Astrocyte (in vitro differentiated cells and primary cell): ENCODE measurements around the gene CCL8. TPM values are rescaled to one million over a fixed set of nuclear protein-coding genes. Genes with fewer than 3 reads are reported as not detected.

ENCODE experiments used
- DNase-seq: peaks from one replicate; pipeline ENCODE4 v3.0.0-alpha.2; 2010; ENCODE audit warnings: low read depth
- FAIRE-seq: peaks from 2 replicates; lab custom pipeline; 2011; peaks lifted over from hg19 to GRCh38; lab: Jason Lieb, UNC
- H2AFZ ChIP-seq: 2 replicates; pipeline ENCODE4 v1.6.0; 2012; ENCODE audit warnings: low read depth, low read length, inconsistent platforms
- H3K27ac ChIP-seq: 2 replicates; pipeline ENCODE4 v1.5.1; 2011; ENCODE audit warnings: low read depth, low read length, inconsistent platforms
- H3K27me3 ChIP-seq: 2 replicates; pipeline ENCODE4 v1.6.0; 2011; ENCODE audit warnings: low read length, inconsistent platforms; ENCODE audit not compliant: insufficient read depth
- H3K36me3 ChIP-seq: 2 replicates; pipeline ENCODE4 v1.5.1; 2011; ENCODE audit warnings: low read length, inconsistent platforms; ENCODE audit not compliant: insufficient read depth
- H3K4me1 ChIP-seq: 2 replicates; pipeline ENCODE4 v1.5.1; 2011; ENCODE audit warnings: low read length, inconsistent platforms; ENCODE audit not compliant: insufficient read depth
- H3K4me2 ChIP-seq: 2 replicates; pipeline ENCODE4 v1.6.0; 2012; ENCODE audit warnings: low read length, inconsistent platforms
- H3K4me3 ChIP-seq: 2 replicates; pipeline ENCODE4 v1.5.1; 2011; ENCODE audit warnings: low read depth, mild to moderate bottlenecking, low read length, inconsistent platforms; ENCODE audit not compliant: insufficient read depth
- H3K79me2 ChIP-seq: 2 replicates; pipeline ENCODE4 v1.6.0; 2012; ENCODE audit warnings: mild to moderate bottlenecking, low read length, inconsistent platforms; ENCODE audit not compliant: insufficient read depth
- H3K9ac ChIP-seq: 2 replicates; pipeline ENCODE4 v1.6.0; 2012; ENCODE audit warnings: mild to moderate bottlenecking, low read length, inconsistent platforms
- H3K9me3 ChIP-seq: 2 replicates; pipeline ENCODE4 v1.5.1; 2012; ENCODE audit warnings: low read depth, mild to moderate bottlenecking, low read length, inconsistent platforms; ENCODE audit not compliant: insufficient read depth
- H4K20me1 ChIP-seq: 2 replicates; pipeline ENCODE4 v1.6.0; 2012; ENCODE audit warnings: low read length, inconsistent platforms; ENCODE audit not compliant: insufficient read depth
- H3K27ac Mint-ChIP-seq: one replicate; pipeline ENCODE4 v1.8.0; 2021; ENCODE audit warnings: mild to moderate bottlenecking, mixed read lengths; ENCODE audit not compliant: unreplicated experiment
- H3K27me3 Mint-ChIP-seq: one replicate; pipeline ENCODE4 v1.8.0; 2021; ENCODE audit warnings: low read depth, mixed read lengths; ENCODE audit not compliant: unreplicated experiment
- H3K36me3 Mint-ChIP-seq: one replicate; pipeline ENCODE4 v1.8.0; 2021; ENCODE audit warnings: low read depth, mixed read lengths; ENCODE audit not compliant: unreplicated experiment
- H3K4me1 Mint-ChIP-seq: one replicate; pipeline ENCODE4 v1.8.0; 2021; ENCODE audit warnings: low read depth, mixed read lengths; ENCODE audit not compliant: unreplicated experiment
- H3K4me3 Mint-ChIP-seq: one replicate; pipeline ENCODE4 v1.8.0; 2021; ENCODE audit warnings: mild to moderate bottlenecking, moderate library complexity, mixed read lengths; ENCODE audit not compliant: unreplicated experiment
- H3K9me3 Mint-ChIP-seq: one replicate; pipeline ENCODE4 v1.8.0; 2021; ENCODE audit warnings: mild to moderate bottlenecking, mixed read lengths; ENCODE audit not compliant: unreplicated experiment
- EZH2 ChIP-seq: IDR thresholded peaks from 2 replicates; pipeline ENCODE4 v1.6.1; 2012; ENCODE audit warnings: mild to moderate bottlenecking, low read length, inconsistent platforms; ENCODE audit not compliant: insufficient read depth
- total RNA-seq: library from RNA; stranded (reverse); gene quantifications from 2 replicates; pipeline ENCODE4 v1.2.1, GENCODE V29; 2021
- TF ChIP-seq, protein P1 (sequence below): IDR thresholded peaks from 2 replicates; pipeline ENCODE4 v1.5.1; 2011; ENCODE audit warnings: low read depth, mild to moderate bottlenecking, inconsistent platforms, low read length, moderate library complexity; ENCODE audit not compliant: insufficient read depth

Gene CCL8
- total RNA-seq, 1 donor from 2014 or later, result not detected

DNA sequence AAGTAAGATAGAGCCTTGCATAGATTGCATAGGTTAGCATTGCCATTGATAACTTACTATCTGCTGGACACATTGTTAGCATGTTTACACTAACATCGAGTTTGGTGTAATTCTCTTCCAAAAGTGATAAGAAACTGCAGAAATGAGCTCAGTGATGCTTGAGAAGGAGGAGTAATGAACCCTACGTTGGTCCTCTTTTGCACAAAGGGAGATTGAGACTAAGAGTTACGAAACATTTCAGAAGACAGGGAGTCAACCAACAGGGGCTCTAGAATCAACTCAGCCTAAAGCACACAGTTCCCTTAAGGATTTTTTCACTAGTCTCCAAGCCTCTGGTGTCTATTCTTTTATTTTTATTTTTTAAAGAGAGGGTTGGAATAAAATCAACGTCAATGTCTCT, 42.4 kb upstream of the CCL8 start:
- no peak overlapping the region for H2AFZ ChIP-seq
- no peaks in the 10 kb centered on the region for H3K79me2 ChIP-seq
- H3K36me3 Mint-ChIP-seq, result no peaks in the 10 kb centered on the region
- H3K36me3 ChIP-seq, result no peaks in the 10 kb centered on the region
- no peak overlapping the region for H3K4me2 ChIP-seq
- H3K27me3 Mint-ChIP-seq, result peaks cover 1% of the 10 kb centered on the region
- no peak overlapping the region for H3K4me3 ChIP-seq
- no peak overlapping the region for H3K27ac Mint-ChIP-seq
- TF ChIP-seq, protein P1, sequence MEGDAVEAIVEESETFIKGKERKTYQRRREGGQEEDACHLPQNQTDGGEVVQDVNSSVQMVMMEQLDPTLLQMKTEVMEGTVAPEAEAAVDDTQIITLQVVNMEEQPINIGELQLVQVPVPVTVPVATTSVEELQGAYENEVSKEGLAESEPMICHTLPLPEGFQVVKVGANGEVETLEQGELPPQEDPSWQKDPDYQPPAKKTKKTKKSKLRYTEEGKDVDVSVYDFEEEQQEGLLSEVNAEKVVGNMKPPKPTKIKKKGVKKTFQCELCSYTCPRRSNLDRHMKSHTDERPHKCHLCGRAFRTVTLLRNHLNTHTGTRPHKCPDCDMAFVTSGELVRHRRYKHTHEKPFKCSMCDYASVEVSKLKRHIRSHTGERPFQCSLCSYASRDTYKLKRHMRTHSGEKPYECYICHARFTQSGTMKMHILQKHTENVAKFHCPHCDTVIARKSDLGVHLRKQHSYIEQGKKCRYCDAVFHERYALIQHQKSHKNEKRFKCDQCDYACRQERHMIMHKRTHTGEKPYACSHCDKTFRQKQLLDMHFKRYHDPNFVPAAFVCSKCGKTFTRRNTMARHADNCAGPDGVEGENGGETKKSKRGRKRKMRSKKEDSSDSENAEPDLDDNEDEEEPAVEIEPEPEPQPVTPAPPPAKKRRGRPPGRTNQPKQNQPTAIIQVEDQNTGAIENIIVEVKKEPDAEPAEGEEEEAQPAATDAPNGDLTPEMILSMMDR, result no peak
- TF ChIP-seq EZH2, result no peak
- peaks cover 4% of the 10 kb centered on the region for H3K4me1 Mint-ChIP-seq
- peaks cover 3% of the 10 kb centered on the region for H3K9me3 Mint-ChIP-seq
- DNase-seq (no peak), FAIRE-seq (no peak)
- H3K9ac ChIP-seq, result no peak overlapping the region
- H4K20me1 ChIP-seq, result no peaks in the 10 kb centered on the region
- no peak overlapping the region for H3K27ac ChIP-seq
- peaks cover 3% of the 10 kb centered on the region for H3K4me1 ChIP-seq
- peaks cover 2% of the 10 kb centered on the region for H3K27me3 ChIP-seq
- H3K9me3 ChIP-seq, result no peaks in the 10 kb centered on the region
- no peak overlapping the region for H3K4me3 Mint-ChIP-seq

DNA sequence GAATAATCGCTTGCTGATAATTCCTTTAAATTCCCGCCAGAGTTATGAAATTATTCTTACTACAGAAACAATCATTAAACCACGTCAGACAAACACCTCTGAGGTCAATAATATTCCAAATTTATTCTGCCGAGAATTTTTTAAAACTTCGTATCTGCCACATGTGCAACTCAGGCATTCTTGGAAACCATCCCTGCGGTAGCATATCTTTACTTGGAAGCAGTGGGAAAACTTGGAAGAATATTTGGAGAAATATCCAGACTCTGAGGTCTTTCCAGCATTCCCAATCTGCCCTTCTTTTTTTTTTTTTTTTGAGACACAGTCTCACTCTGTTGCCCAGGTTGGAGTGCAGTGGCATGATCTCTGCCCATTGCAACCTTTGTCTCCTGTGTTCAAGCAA, 35.7 kb upstream of the CCL8 start:
- DNase-seq (no peak), FAIRE-seq (no peak)
- Mint-ChIP-seq H3K27me3 (peaks cover 32% of the 10 kb centered on the region), H3K9me3 (no peaks in the 10 kb centered on the region), H3K4me3 (no peak overlapping the region), H3K36me3 (no peaks in the 10 kb centered on the region), H3K27ac (no peak overlapping the region), H3K4me1 (peaks cover 2% of the 10 kb centered on the region)
- Histone ChIP-seq H3K79me2 (no peaks in the 10 kb centered on the region), H2AFZ (no peak overlapping the region), H3K4me2 (no peak overlapping the region), H3K4me3 (no peak overlapping the region), H3K9me3 (no peaks in the 10 kb centered on the region), H3K27ac (no peak overlapping the region), H3K9ac (no peak overlapping the region), H3K4me1 (peaks cover 6% of the 10 kb centered on the region), H4K20me1 (no peaks in the 10 kb centered on the region), H3K36me3 (no peaks in the 10 kb centered on the region), H3K27me3 (peaks cover 5% of the 10 kb centered on the region)
- TF ChIP-seq, protein P1, result no peak
- no peak for TF ChIP-seq EZH2

DNA sequence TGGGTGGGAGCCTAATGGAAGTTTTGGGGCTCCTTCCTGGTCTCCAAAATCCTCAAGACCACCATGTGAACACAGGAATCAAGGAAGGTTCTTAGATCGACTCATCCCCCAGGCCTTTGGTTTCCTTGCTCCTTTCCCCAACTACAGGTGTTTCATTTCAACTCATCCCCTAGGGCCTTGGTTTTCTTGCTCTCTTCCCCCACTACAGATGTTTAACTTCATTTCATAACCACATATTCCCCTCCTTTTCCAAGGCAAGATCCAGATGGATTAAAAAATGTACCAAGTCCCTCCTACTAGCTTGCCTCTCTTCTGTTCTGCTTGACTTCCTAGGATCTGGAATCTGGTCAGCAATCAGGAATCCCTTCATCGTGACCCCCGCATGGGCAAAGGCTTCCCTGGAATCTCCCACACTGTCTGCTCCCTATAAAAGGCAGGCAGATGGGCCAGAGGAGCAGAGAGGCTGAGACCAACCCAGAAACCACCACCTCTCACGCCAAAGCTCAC, 33.9 kb upstream of the CCL8 start, which contains the start of gene CCL11:
Gene CCL11 (plus strand): TSS at position 457 of the 507 bp plus-strand sequence. CDS start 67 bp downstream, outside the sequence.
- Mint-ChIP-seq H3K9me3 (peaks cover 4% of the 10 kb centered on the region), H3K4me1 (peaks cover 2% of the 10 kb centered on the region), H3K36me3 (no peaks in the 10 kb centered on the region), H3K4me3 (no peak within 1 kb of the TSS), H3K27me3 (peaks cover 46% of the 10 kb centered on the region), H3K27ac (no peak within 1 kb of the TSS)
- H3K36me3 ChIP-seq, result no peaks in the 10 kb centered on the region
- no peaks in the 10 kb centered on the region for H3K79me2 ChIP-seq
- H3K4me2 ChIP-seq, result no peak within 1 kb of the TSS
- peaks cover 5% of the 10 kb centered on the region for H3K27me3 ChIP-seq
- H3K27ac ChIP-seq, result no peak within 1 kb of the TSS
- peaks cover 6% of the 10 kb centered on the region for H3K4me1 ChIP-seq
- FAIRE-seq (no peak), DNase-seq (no peak)
- H3K9me3 ChIP-seq, result no peaks in the 10 kb centered on the region
- no peak within 1 kb of the TSS for H2AFZ ChIP-seq
- H3K9ac ChIP-seq, result no peak within 1 kb of the TSS
- H4K20me1 ChIP-seq, result no peaks in the 10 kb centered on the region
- H3K4me3 ChIP-seq, result no peak within 1 kb of the TSS
- TF ChIP-seq, protein P1, result no peak
- TF ChIP-seq EZH2, result no peak
